Gastroesophageal sphincter (tissue), 3 donors: Measurements from ENCODE around the gene TEPSIN.

ENCODE experiments used
- POLR2A ChIP-seq, 2 donors: fragments of 450-650 bp; IDR thresholded peaks; one replicate each; pipeline ENCODE4 v1.6.1; 2017; ENCODE audit warnings: antibody characterized with exemption in 2 of 2, mild to moderate bottlenecking in 2 of 2, moderate library complexity in 1 of 2
- POLR2AphosphoS5 ChIP-seq: sonication (generic); formaldehyde crosslinking; IDR thresholded peaks from one replicate; pipeline ENCODE4 v1.6.1; 2017; ENCODE audit warnings: antibody characterized with exemption
- TF ChIP-seq, protein P1 (sequence below), 4 experiments: fragments of 200-600 bp in 2 of 4; fragments of 450-650 bp in 2 of 4; sonication (generic) in 1 of 4; IDR thresholded peaks; one replicate each; pipeline ENCODE4 v1.5.1; 2017 to 2019; ENCODE audit warnings: antibody characterized with exemption in 4 of 4, mild to moderate bottlenecking in 2 of 4, moderate library complexity in 2 of 4

DNA sequence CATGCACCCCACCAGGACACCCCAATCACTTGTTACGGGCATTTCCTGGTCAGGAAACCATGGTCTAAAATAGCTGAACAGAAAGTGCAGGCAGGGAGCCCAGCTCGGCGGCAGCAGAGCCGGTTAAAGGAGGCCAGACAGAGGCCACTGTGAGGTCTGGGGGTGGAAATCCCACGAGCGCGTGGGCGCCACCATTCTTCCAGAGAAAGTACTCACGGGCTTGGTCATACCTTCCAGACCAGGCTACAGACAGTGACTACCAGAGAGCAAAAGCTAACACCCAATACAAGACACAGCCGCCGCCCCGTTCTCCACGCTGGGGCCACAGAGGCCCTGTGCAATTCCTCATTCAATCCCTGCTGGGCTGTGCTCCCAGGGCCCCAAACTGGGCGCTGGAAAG lies 28.0 kb downstream of the TEPSIN start:
- TF ChIP-seq, protein P1, sequence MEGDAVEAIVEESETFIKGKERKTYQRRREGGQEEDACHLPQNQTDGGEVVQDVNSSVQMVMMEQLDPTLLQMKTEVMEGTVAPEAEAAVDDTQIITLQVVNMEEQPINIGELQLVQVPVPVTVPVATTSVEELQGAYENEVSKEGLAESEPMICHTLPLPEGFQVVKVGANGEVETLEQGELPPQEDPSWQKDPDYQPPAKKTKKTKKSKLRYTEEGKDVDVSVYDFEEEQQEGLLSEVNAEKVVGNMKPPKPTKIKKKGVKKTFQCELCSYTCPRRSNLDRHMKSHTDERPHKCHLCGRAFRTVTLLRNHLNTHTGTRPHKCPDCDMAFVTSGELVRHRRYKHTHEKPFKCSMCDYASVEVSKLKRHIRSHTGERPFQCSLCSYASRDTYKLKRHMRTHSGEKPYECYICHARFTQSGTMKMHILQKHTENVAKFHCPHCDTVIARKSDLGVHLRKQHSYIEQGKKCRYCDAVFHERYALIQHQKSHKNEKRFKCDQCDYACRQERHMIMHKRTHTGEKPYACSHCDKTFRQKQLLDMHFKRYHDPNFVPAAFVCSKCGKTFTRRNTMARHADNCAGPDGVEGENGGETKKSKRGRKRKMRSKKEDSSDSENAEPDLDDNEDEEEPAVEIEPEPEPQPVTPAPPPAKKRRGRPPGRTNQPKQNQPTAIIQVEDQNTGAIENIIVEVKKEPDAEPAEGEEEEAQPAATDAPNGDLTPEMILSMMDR (IDR thresholded peaks at IDR 0.05) = no peak
- TF ChIP-seq POLR2AphosphoS5 = no peak
- no peak for TF ChIP-seq POLR2A (IDR thresholded peaks at IDR 0.05)
